ENCODE data around the gene LARGE1.

DNA sequence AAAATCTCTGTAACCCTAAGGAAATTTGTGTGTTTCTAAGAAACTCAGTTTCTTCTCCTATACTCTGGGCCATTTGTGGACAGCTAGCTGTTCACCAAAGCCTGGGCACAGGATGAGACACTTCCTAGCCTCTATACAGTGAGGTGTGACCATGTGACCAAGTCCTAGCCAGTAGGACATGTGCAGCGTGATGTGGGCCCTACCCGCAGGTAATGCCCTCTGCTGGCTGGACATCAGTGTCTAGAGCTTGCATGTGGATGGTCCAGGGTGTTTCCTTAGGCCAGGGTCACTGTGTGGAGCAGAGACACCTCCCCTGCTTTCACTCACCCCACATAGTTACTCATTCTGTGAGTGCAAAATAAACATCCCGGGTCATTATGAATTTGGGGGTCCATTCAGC lies 100.5 kb downstream of the LARGE1 start:
- TF ChIP-seq CTCF (conservative IDR thresholded peaks at IDR 0.05; ENCODE audit: low read depth, low read length), result no peak
- TF ChIP-seq MAZ (IDR thresholded peaks at IDR 0.05; ENCODE audit: borderline replicate concordance, low read depth, low read length), result no peak
- TF ChIP-seq POLR2A (IDR thresholded peaks at IDR 0.05; ENCODE audit: low read depth, low read length), result no peak
- TF ChIP-seq RAD21 (IDR thresholded peaks at IDR 0.05; ENCODE audit: low read length), result no peak

All from IMR-90 (cell line).